ENCODE measurements around the gene CCDC187.

Gene CCDC187

GRCh38 chr9:136225748-136226679 is 77.9 kb downstream of the CCDC187 start:
- H3K27me3 ChIP-seq (ENCODE audit: insufficient read depth, low read depth) = no peaks in the 10 kb centered on the region
- peak; percentile 92 for TF ChIP-seq CTCF (conservative IDR thresholded peaks at IDR 0.05; ENCODE audit: low read depth, low read length)
- H4K20me1 ChIP-seq (ENCODE audit: insufficient read depth) = no peaks in the 10 kb centered on the region
- no peak overlapping the region for H3K9ac ChIP-seq
- no peak overlapping the region for H3K27ac ChIP-seq
- no peak overlapping the region for H2AFZ ChIP-seq (ENCODE audit: low read depth)
- no peak overlapping the region for H3K4me2 ChIP-seq
- no peaks in the 10 kb centered on the region for H3K79me2 ChIP-seq (ENCODE audit: insufficient read depth, low read depth)
- no peak overlapping the region for H3K4me3 ChIP-seq (IDR thresholded peaks at IDR 0.05; ENCODE audit: insufficient read depth, low read depth, low read length)
- no peaks in the 10 kb centered on the region for H3K4me1 ChIP-seq (ENCODE audit: low read depth, poor library complexity, severe bottlenecking)
- no peaks in the 10 kb centered on the region for H3K36me3 ChIP-seq (ENCODE audit: insufficient read depth)

- no peak overlapping the region for H3K27ac ChIP-seq
- no peak overlapping the region for H3K4me3 ChIP-seq (IDR thresholded peaks at IDR 0.05; ENCODE audit: insufficient read depth, low read depth, low read length)
- TF ChIP-seq CTCF (conservative IDR thresholded peaks at IDR 0.05; ENCODE audit: low read depth, low read length) = no peak
- no peak overlapping the region for H3K4me2 ChIP-seq
- no peak overlapping the region for H2AFZ ChIP-seq (ENCODE audit: low read depth)
- H4K20me1 ChIP-seq (ENCODE audit: insufficient read depth) = no peaks in the 10 kb centered on the region
- no peaks in the 10 kb centered on the region for H3K79me2 ChIP-seq (ENCODE audit: insufficient read depth, low read depth)
- H3K36me3 ChIP-seq (ENCODE audit: insufficient read depth) = no peaks in the 10 kb centered on the region
- H3K9ac ChIP-seq = no peak overlapping the region
- no peaks in the 10 kb centered on the region for H3K27me3 ChIP-seq (ENCODE audit: insufficient read depth, low read depth)
- H3K4me1 ChIP-seq (ENCODE audit: low read depth, poor library complexity, severe bottlenecking) = no peaks in the 10 kb centered on the region
Measured at GRCh38 chr9:136225366-136225747, 78.5 kb downstream of the CCDC187 start.

- H3K9ac ChIP-seq = no peak overlapping the region
- H3K27ac ChIP-seq = no peak overlapping the region
- H3K4me1 ChIP-seq (ENCODE audit: low read depth, poor library complexity, severe bottlenecking) = no peaks in the 10 kb centered on the region
- no peak overlapping the region for H3K4me3 ChIP-seq (IDR thresholded peaks at IDR 0.05; ENCODE audit: insufficient read depth, low read depth, low read length)
- no peak overlapping the region for H2AFZ ChIP-seq (ENCODE audit: low read depth)
- H4K20me1 ChIP-seq (ENCODE audit: insufficient read depth) = no peaks in the 10 kb centered on the region
- no peaks in the 10 kb centered on the region for H3K79me2 ChIP-seq (ENCODE audit: insufficient read depth, low read depth)
- no peak for TF ChIP-seq CTCF (conservative IDR thresholded peaks at IDR 0.05; ENCODE audit: low read depth, low read length)
- H3K27me3 ChIP-seq (ENCODE audit: insufficient read depth, low read depth) = no peaks in the 10 kb centered on the region
- H3K36me3 ChIP-seq (ENCODE audit: insufficient read depth) = no peaks in the 10 kb centered on the region
- no peak overlapping the region for H3K4me2 ChIP-seq
Measured at GRCh38 chr9:136223871-136224640, 79.8 kb downstream of the CCDC187 start.

- Histone ChIP-seq H3K4me2 (no peak overlapping the region), H4K20me1 (ENCODE audit: insufficient read depth) (no peaks in the 10 kb centered on the region), H3K27me3 (ENCODE audit: insufficient read depth, low read depth) (no peaks in the 10 kb centered on the region), H3K36me3 (ENCODE audit: insufficient read depth) (no peaks in the 10 kb centered on the region), H3K4me3 (IDR thresholded peaks at IDR 0.05; ENCODE audit: insufficient read depth, low read depth, low read length) (no peak overlapping the region), H3K9ac (no peak overlapping the region), H2AFZ (ENCODE audit: low read depth) (no peak overlapping the region), H3K27ac (no peak overlapping the region), H3K4me1 (ENCODE audit: low read depth, poor library complexity, severe bottlenecking) (no peaks in the 10 kb centered on the region), H3K79me2 (ENCODE audit: insufficient read depth, low read depth) (no peaks in the 10 kb centered on the region)
- no peak for TF ChIP-seq CTCF (conservative IDR thresholded peaks at IDR 0.05; ENCODE audit: low read depth, low read length)
Measured at GRCh38 chr9:136222906-136223285, 81.0 kb downstream of the CCDC187 start.
